ENCODE results near the gene SUMF1. TPM values are rescaled to one million over a fixed set of nuclear protein-coding genes. Genes with fewer than 3 reads are reported as not detected.

SUMF1 gene
- total RNA-seq, 4 donors from 2014 or later: 29.1 to 65.9 (median 48.0) TPM

DNA sequence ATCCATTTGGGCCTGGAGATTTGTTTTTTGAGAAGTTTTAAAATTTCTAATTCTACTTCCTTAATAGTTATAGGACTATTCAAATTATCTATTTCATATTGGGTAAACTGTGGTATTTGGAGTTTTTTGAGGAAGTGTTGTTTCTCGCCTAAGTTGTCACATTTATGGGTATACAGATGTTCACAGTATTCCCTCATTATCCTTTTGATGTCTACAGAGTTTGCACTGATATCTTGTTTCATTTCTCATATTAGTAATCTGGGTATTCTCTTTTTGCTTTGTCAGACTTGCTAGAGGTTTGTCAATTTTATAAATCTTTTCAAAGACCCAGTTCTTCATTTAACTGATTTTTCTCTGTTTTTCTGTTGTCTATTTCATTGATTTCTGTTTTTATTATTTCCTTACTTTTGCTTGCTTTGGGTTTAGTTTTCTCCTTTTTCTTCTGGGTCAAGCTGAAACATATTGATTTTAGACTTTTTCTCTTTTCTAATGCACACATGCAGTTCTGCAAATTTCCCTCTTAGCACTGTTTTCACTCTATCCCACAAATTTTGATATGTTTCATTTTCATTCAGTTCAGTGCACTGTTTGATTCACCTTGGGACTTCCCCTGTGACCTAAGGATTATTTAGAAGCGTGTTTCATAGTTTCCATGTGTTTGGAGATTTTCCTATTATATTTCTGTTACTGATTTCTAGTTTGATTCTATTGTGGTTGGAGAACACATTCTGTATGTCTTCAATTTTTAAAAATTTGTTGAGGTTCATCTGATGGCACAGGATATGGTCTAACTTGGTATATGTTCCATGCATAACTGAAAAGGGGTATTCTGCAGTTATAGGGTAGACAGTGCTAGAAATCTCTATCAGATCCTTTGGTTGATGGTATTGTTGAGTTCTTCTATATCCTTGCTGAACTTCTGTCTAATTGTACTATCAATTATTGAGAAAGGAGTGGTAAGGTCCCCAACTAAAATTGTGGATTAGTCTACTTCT lies 79.6 kb downstream of the SUMF1 start:
- Histone ChIP-seq H3K9me3 (no peaks in the 10 kb centered on the region), H3K27me3 (no peaks in the 10 kb centered on the region), H3K36me3 (peaks cover 0 to 8% (median 0%) of the 10 kb centered on the region in 3 donors), H3K4me1 (no peaks in the 10 kb centered on the region), H3K4me3 (no peak overlapping the region), H3K27ac (no peak overlapping the region)
- no peak for TF ChIP-seq POLR2A (IDR thresholded peaks at IDR 0.05)
- TF ChIP-seq, protein P1, sequence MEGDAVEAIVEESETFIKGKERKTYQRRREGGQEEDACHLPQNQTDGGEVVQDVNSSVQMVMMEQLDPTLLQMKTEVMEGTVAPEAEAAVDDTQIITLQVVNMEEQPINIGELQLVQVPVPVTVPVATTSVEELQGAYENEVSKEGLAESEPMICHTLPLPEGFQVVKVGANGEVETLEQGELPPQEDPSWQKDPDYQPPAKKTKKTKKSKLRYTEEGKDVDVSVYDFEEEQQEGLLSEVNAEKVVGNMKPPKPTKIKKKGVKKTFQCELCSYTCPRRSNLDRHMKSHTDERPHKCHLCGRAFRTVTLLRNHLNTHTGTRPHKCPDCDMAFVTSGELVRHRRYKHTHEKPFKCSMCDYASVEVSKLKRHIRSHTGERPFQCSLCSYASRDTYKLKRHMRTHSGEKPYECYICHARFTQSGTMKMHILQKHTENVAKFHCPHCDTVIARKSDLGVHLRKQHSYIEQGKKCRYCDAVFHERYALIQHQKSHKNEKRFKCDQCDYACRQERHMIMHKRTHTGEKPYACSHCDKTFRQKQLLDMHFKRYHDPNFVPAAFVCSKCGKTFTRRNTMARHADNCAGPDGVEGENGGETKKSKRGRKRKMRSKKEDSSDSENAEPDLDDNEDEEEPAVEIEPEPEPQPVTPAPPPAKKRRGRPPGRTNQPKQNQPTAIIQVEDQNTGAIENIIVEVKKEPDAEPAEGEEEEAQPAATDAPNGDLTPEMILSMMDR (IDR thresholded peaks at IDR 0.05): no peak
- no peak for DNase-seq
- 83 to 87% methylated on average over 2 of the region's 2 CpGs for WGBS, 2 donors
- intact Hi-C loops (cut with DNase I): no loop called here

DNA sequence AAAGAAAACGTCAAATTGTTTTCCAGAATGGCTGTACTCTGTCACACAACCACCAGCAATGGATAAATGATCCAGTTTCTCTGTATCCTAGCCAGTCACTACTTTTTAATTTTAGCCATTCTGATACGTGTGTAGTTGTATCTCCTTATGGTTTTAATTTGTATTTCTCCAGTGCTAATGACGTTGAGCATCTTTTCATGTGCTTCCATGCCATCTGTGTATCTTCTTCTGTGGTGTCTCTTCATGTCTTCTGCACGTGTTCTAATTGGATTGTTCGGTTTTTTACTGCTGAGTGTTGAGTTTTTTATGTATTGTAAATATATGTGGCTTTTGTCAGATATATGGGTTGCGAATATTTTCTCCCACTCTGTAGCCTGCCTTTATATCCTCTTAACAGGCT lies 81.9 kb downstream of the SUMF1 start:
- 87 to 94% methylated on average over 6 of the region's 6 CpGs for WGBS, 2 donors
- no peak for DNase-seq
- intact Hi-C loops (cut with DNase I): no loop called here
- Histone ChIP-seq H3K27me3 (no peaks in the 10 kb centered on the region), H3K4me3 (no peak overlapping the region), H3K4me1 (no peaks in the 10 kb centered on the region), H3K9me3 (no peaks in the 10 kb centered on the region), H3K36me3 (no peaks in the 10 kb centered on the region), H3K27ac (no peak overlapping the region)
- TF ChIP-seq, protein P1 (IDR thresholded peaks at IDR 0.05): no peak
- TF ChIP-seq POLR2A (IDR thresholded peaks at IDR 0.05): no peak

DNA sequence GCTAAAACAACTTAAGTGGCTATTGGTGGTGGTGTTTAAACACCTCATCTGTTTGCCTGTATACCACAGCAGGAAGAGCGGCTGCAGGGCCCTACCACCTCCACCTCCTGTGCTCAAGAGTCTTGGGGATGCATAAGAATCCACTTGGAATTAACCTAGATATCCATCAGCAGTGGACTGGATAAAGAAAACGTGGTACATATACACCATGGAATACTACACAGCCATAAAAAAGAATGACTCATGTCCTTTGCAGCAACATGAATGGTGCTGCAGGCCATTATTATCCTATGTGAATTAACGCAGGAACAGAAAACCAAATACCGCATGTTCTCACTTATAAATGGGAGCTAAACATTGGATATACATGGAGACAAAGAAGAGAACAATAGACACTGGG lies 87.1 kb downstream of the SUMF1 start:
- Histone ChIP-seq H3K27ac (no peak overlapping the region), H3K27me3 (no peaks in the 10 kb centered on the region), H3K36me3 (peaks cover 0 to 15% (median 0%) of the 10 kb centered on the region in 3 donors), H3K9me3 (no peaks in the 10 kb centered on the region), H3K4me3 (no peak overlapping the region), H3K4me1 (no peaks in the 10 kb centered on the region)
- WGBS, 2 donors: 87 to 93% methylated on average over 4 of the region's 4 CpGs
- no peak for DNase-seq
- no peak for TF ChIP-seq POLR2A (IDR thresholded peaks at IDR 0.05)
- TF ChIP-seq, protein P1 (IDR thresholded peaks at IDR 0.05): no peak
- intact Hi-C loops (cut with DNase I): no loop called here

DNA sequence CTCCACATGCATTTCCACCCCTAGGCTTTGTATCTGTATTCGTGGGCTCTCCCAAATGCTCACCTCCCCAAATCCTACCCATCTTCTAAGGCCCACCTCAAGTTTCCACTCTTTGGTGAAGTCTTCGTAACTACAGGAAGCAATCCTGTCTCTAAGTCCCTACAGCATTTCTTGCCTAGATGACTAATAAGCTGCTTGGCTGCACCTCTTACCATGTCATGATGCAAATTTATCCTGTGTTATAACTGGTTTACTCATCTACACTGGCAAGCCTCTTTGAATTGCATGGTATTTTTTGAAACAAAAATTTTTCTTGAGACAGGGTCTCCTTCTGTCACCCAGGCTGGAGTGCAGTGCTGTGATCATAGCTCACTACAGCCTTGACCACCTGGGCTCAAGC lies 90.6 kb downstream of the SUMF1 start:
- H3K27ac ChIP-seq: no peak overlapping the region
- peaks cover 0 to 46% (median 0%) of the 10 kb centered on the region in 3 donors for H3K36me3 ChIP-seq
- 85 to 96% methylated on average over 2 of the region's 2 CpGs for WGBS, 2 donors
- H3K4me1 ChIP-seq: no peaks in the 10 kb centered on the region
- no peak for DNase-seq
- TF ChIP-seq POLR2A (IDR thresholded peaks at IDR 0.05): no peak
- TF ChIP-seq, protein P1 (IDR thresholded peaks at IDR 0.05): no peak
- peaks cover 0 to 13% (median 10%) of the 10 kb centered on the region in 3 donors for H3K9me3 ChIP-seq
- H3K27me3 ChIP-seq: no peaks in the 10 kb centered on the region
- no peak overlapping the region for H3K4me3 ChIP-seq
- intact Hi-C loops (cut with DNase I): no loop called here

DNA sequence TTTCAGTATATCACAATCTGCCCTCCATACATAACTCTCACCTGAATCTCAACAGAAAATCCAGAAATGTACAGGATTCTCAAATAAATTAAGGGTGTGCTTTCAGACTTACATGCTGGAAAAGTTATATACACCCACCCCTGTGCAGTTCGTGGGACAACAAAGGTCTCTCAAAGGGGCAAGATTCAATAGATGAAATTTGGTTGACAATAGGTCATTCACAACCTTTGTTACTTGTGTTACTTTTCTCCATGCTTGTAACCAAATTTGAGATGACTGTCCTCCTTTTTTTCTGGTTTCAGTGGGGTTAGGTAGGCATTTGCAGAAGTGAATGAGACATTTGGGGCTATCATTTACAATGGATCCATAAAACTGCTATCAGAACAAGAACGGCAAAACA lies 91.2 kb downstream of the SUMF1 start:
- Histone ChIP-seq H3K36me3 (peaks cover 0 to 47% (median 0%) of the 10 kb centered on the region in 3 donors), H3K4me3 (no peak overlapping the region), H3K9me3 (peaks cover 0 to 13% (median 10%) of the 10 kb centered on the region in 3 donors), H3K4me1 (no peaks in the 10 kb centered on the region), H3K27me3 (no peaks in the 10 kb centered on the region), H3K27ac (no peak overlapping the region)
- intact Hi-C loops (cut with DNase I): no loop called here
- no peak for TF ChIP-seq POLR2A (IDR thresholded peaks at IDR 0.05)
- TF ChIP-seq, protein P1 (IDR thresholded peaks at IDR 0.05): no peak
- 94 to 96% methylated on average over 2 of the region's 2 CpGs for WGBS, 2 donors
- no peak for DNase-seq
